ENCODE data around the gene GNB3. TPM values are rescaled to one million over a fixed set of nuclear protein-coding genes. Genes with fewer than 3 reads are reported as not detected.
A peak's percentile ranks its signal among the peaks of the same experiment; 100 is the strongest.
"Not testable (repeated sequence)": the region's sequence is repeated elsewhere in the genome, so short reads cannot be mapped to it uniquely, and the experiment has no call there.

The GNB3 gene
- total RNA-seq, 2 experiments from 2014 or later: 5.0 to 23.7 TPM

DNA sequence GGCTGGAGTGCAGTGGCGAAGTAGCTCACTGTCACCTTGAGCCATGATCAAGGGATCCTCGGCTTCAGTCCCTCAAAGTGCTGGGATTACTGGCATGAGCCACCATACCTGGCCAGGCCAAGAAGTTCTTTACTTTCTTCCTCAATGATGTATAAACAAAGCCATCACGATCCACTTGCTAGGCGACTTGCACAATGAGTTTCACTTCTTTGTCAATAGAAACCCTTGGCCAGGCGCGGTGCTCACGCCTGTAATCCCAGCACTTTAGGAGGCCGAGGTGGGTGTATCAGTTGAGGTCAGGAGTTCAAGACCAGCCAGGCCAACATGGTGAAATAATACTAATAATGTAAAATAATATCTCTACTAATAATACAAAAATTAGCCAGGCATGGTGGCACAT lies 46.7 kb downstream of the GNB3 start:
- ChIA-PET POLR2A (no interaction called here), CTCF (ENCODE audit: unreplicated experiment) (no interaction called here)
- Histone ChIP-seq H3K79me2 (ENCODE audit: insufficient read depth, low read depth, low read length) (no peaks in the 10 kb centered on the region), H3K4me3 (ENCODE audit: low read depth, low read length, poor library complexity, severe bottlenecking) (no peak overlapping the region), H4K20me1 (ENCODE audit: insufficient read depth, low read length) (no peaks in the 10 kb centered on the region), H3K4me2 (ENCODE audit: low read length) (no peak overlapping the region), H3K27ac (ENCODE audit: low read depth, low read length, poor library complexity, severe bottlenecking) (no peak overlapping the region), H2AFZ (ENCODE audit: low read length) (no peak overlapping the region), H3K9me3 (ENCODE audit: low read length) (no peaks in the 10 kb centered on the region), H3K9me2 (ENCODE audit: insufficient read depth, low read length) (no peaks in the 10 kb centered on the region), H3K36me3 (ENCODE audit: insufficient read depth, low read length) (peaks cover 16% of the 10 kb centered on the region; the same call in 1 of the 2 replicates), H3K4me1 (ENCODE audit: insufficient read depth, low read length, poor library complexity, severe bottlenecking) (peaks cover 28% of the 10 kb centered on the region)
- intact Hi-C loops (cut with micrococcal nuclease; ENCODE audit: unreplicated experiment): no loop called here
- TF ChIP-seq CTCF (conservative IDR thresholded peaks at IDR 0.05; ENCODE audit: low read length): no peak
- no peak for TF ChIP-seq EZH2phosphoT487 (IDR thresholded peaks at IDR 0.05; ENCODE audit: borderline replicate concordance, low read depth, low read length)
- DNase-seq (ENCODE audit: low spot score): no peak
- BruUV-seq (replicated peaks): no TSS peak

DNA sequence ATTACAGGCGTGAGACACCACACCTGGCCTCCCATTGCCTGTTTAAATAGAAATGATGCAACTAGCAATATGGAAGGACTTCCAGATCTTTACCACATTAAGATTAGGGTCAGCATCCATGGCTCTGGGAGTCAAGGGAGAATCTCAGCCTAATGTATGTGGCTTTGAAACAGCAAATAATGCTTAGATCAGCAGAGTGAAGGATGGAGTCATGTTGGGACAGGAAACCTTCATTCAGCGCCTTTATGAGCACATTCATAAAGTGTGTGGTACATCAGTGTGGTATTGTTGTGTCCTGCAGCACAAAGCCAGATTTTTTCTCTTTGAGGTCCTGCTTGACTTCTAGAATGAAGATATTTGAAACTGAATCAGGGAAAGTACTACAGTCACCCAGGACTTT lies 47.6 kb downstream of the GNB3 start:
- H3K4me1 ChIP-seq (ENCODE audit: insufficient read depth, low read length, poor library complexity, severe bottlenecking): peaks cover 28% of the 10 kb centered on the region
- no peak for TF ChIP-seq CTCF (conservative IDR thresholded peaks at IDR 0.05; ENCODE audit: low read length)
- TF ChIP-seq EZH2phosphoT487 (IDR thresholded peaks at IDR 0.05; ENCODE audit: borderline replicate concordance, low read depth, low read length): no peak
- DNase-seq (ENCODE audit: low spot score): no peak
- no peak overlapping the region for H3K4me3 ChIP-seq (ENCODE audit: low read depth, low read length, poor library complexity, severe bottlenecking)
- POLR2A ChIA-PET: no interaction called here
- intact Hi-C loops (cut with micrococcal nuclease; ENCODE audit: unreplicated experiment): no loop called here
- H3K36me3 ChIP-seq (ENCODE audit: insufficient read depth, low read length): peaks cover 16% of the 10 kb centered on the region; the same call in 1 of the 2 replicates
- H3K27ac ChIP-seq (ENCODE audit: low read depth, low read length, poor library complexity, severe bottlenecking): no peak overlapping the region
- no peaks in the 10 kb centered on the region for H3K79me2 ChIP-seq (ENCODE audit: insufficient read depth, low read depth, low read length)
- CTCF ChIA-PET (ENCODE audit: unreplicated experiment): no interaction called here
- H3K9me2 ChIP-seq (ENCODE audit: insufficient read depth, low read length): no peaks in the 10 kb centered on the region
- H4K20me1 ChIP-seq (ENCODE audit: insufficient read depth, low read length): no peaks in the 10 kb centered on the region
- BruUV-seq (replicated peaks): no TSS peak
- no peak overlapping the region for H2AFZ ChIP-seq (ENCODE audit: low read length)
- no peaks in the 10 kb centered on the region for H3K9me3 ChIP-seq (ENCODE audit: low read length)
- no peak overlapping the region for H3K4me2 ChIP-seq (ENCODE audit: low read length)

DNA sequence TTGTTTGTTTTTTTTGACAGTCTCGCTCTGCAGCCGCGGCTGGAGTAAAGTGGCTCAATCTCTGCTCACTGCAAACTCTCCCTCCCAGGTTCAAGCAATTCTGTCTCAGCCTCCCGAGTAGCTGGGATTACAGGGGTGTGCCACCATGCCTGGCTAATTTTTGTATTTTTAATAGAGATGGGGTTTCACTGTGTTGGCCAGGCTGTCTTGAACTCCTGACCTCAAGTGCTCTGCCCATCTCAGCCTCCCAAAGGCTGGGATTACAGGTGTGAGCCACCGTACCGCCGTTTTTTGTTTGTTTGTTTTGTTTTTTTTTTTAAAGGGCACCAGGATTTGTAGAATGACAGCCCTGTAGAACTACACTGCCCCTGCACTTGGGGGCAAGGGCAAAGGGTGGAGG lies 48.1 kb downstream of the GNB3 start:
- peaks cover 11% of the 10 kb centered on the region; the same call in 1 of the 2 replicates for H3K36me3 ChIP-seq (ENCODE audit: insufficient read depth, low read length)
- H3K4me3 ChIP-seq (ENCODE audit: low read depth, low read length, poor library complexity, severe bottlenecking); H3K9me2 ChIP-seq (ENCODE audit: insufficient read depth, low read length); DNase-seq (ENCODE audit: low spot score); POLR2A ChIA-PET; H4K20me1 ChIP-seq (ENCODE audit: insufficient read depth, low read length); intact Hi-C loops (cut with micrococcal nuclease; ENCODE audit: unreplicated experiment); H3K27ac ChIP-seq (ENCODE audit: low read depth, low read length, poor library complexity, severe bottlenecking); H2AFZ ChIP-seq (ENCODE audit: low read length); H3K79me2 ChIP-seq (ENCODE audit: insufficient read depth, low read depth, low read length); CTCF ChIA-PET (ENCODE audit: unreplicated experiment); H3K4me2 ChIP-seq (ENCODE audit: low read length); BruUV-seq (replicated peaks); H3K9me3 ChIP-seq (ENCODE audit: low read length): not testable (repeated sequence)
- peaks cover 28% of the 10 kb centered on the region for H3K4me1 ChIP-seq (ENCODE audit: insufficient read depth, low read length, poor library complexity, severe bottlenecking)

- H4K20me1 ChIP-seq (ENCODE audit: insufficient read depth, low read length); H3K36me3 ChIP-seq (ENCODE audit: insufficient read depth, low read length); H3K9me2 ChIP-seq (ENCODE audit: insufficient read depth, low read length); BruUV-seq (replicated peaks); POLR2A ChIA-PET; H3K9me3 ChIP-seq (ENCODE audit: low read length); DNase-seq (ENCODE audit: low spot score); CTCF ChIA-PET (ENCODE audit: unreplicated experiment); H3K79me2 ChIP-seq (ENCODE audit: insufficient read depth, low read depth, low read length): not testable (repeated sequence)
- Histone ChIP-seq H2AFZ (ENCODE audit: low read length) (peak overlapping the region; percentile 63; the same call in 1 of the 2 replicates), H3K4me3 (ENCODE audit: low read depth, low read length, poor library complexity, severe bottlenecking) (peak overlapping the region; percentile 59), H3K27ac (ENCODE audit: low read depth, low read length, poor library complexity, severe bottlenecking) (peak overlapping the region; percentile 81), H3K4me2 (ENCODE audit: low read length) (peak overlapping the region; percentile 66), H3K4me1 (ENCODE audit: insufficient read depth, low read length, poor library complexity, severe bottlenecking) (peaks cover 28% of the 10 kb centered on the region)
- intact Hi-C loops (cut with micrococcal nuclease; ENCODE audit: unreplicated experiment): loop anchor here (2.0 kb wide), 2 partner anchors 33 to 47 kb away; no protein-coding TSS in a partner anchor
Observed at GRCh38 chr12:6889775-6890573, 49.2 kb downstream of the GNB3 start.
